ENCODE data around the gene UPK2. TPM values are rescaled to one million over a fixed set of nuclear protein-coding genes. Genes with fewer than 3 reads are reported as not detected.
A peak's percentile ranks its signal among the peaks of the same experiment; 100 is the strongest.
"Not testable (repeated sequence)": the region's sequence is repeated elsewhere in the genome, so short reads cannot be mapped to it uniquely, and the experiment has no call there.

UPK2 gene
- polyA plus RNA-seq, 2 of the 4 experiments (the other 2 are of a cell fraction): 0.37 to 0.92 TPM

GRCh38 chr11:118988280-118988679, 32.2 kb downstream of the UPK2 start:
- 73% methylated on average over 5 of the region's 5 CpGs for WGBS (ENCODE audit: missing lambda C conversion rate)
- DNase-seq (ENCODE audit: low read depth in 1 of 2, low spot score in 1 of 2): no peak
- H3K4me1 ChIP-seq: no peaks in the 10 kb centered on the region
- POLR2A ChIA-PET: no interaction called here
- H3K4me3 ChIP-seq: no peak overlapping the region
- FAIRE-seq: no peak
- TF ChIP-seq ESRRA (IDR thresholded peaks at IDR 0.05; ENCODE audit: borderline replicate concordance, low read length): no peak
- ATAC-seq: no peak
- H3K27ac ChIP-seq: no peak overlapping the region
- no peak overlapping the region for H3K4me2 ChIP-seq
- no peaks in the 10 kb centered on the region for H3K9me3 ChIP-seq
- CTCF ChIA-PET: no interaction called here

GRCh38 chr11:118991486-118992038, 35.5 kb downstream of the UPK2 start:
- H3K4me1 ChIP-seq; H3K27ac ChIP-seq; ATAC-seq; H3K4me3 ChIP-seq; DNase-seq (ENCODE audit: low read depth in 1 of 2, low spot score in 1 of 2); POLR2A ChIA-PET; CTCF ChIA-PET; H3K9me3 ChIP-seq; H3K4me2 ChIP-seq; FAIRE-seq: not testable (repeated sequence)
- 100% methylated on average over 2 of the region's 44 CpGs for WGBS (ENCODE audit: missing lambda C conversion rate)

- H3K4me3 ChIP-seq: peak overlapping the region; percentile 97
- H3K4me2 ChIP-seq: peak overlapping the region; percentile 83
- FAIRE-seq: no peak
- DNase-seq (ENCODE audit: low read depth in 1 of 2, low spot score in 1 of 2): peak; percentile 40 to 65
- H3K4me1 ChIP-seq: peaks cover 28% of the 10 kb centered on the region
- WGBS (ENCODE audit: missing lambda C conversion rate): 43% methylated on average over 20 of the region's 22 CpGs
- ChIA-PET CTCF (interaction anchor here (1.2 to 1.4 kb wide), 2 partner anchors 34 to 59 kb away, joined by 4 to 5 read pairs; no protein-coding TSS in a partner anchor), POLR2A (interaction anchor here (0.6 to 2.3 kb wide), 2 partner anchors 21 to 102 kb away, joined by 3 to 10 read pairs; partner anchors contain the start of genes RPS25 and TRAPPC4)
- peak overlapping the region; percentile 88 to 96 for H3K27ac ChIP-seq
- peak; percentile 52 to 56; a peak in 5 of 6 replicates for ATAC-seq
- no peaks in the 10 kb centered on the region for H3K9me3 ChIP-seq
- TF ChIP-seq EHF (CRISPR knock-in tag; IDR thresholded peaks at IDR 0.05): no peak
- TF ChIP-seq HOXB13 (CRISPR knock-in tag; IDR thresholded peaks at IDR 0.05; ENCODE audit: low read depth): no peak
- TF ChIP-seq PHF8 (IDR thresholded peaks at IDR 0.05; ENCODE audit: borderline replicate concordance, low read depth): no peak
- no peak for TF ChIP-seq SREBF2 (IDR thresholded peaks at IDR 0.05)
- TF ChIP-seq CHD4 (IDR thresholded peaks at IDR 0.05; ENCODE audit: borderline replicate concordance): no peak
- TF ChIP-seq ZC3H11A (IDR thresholded peaks at IDR 0.05): no peak
- TF ChIP-seq HEYL (CRISPR knock-in tag; IDR thresholded peaks at IDR 0.05): no peak
- TF ChIP-seq ELK1 (IDR thresholded peaks at IDR 0.05; ENCODE audit: low read depth, low read length): no peak
- TF ChIP-seq CEBPB (IDR thresholded peaks at IDR 0.05): no peak
- no peak for TF ChIP-seq ZNF302 (CRISPR knock-in tag; IDR thresholded peaks at IDR 0.05)
- no peak for TF ChIP-seq BCL3 (IDR thresholded peaks at IDR 0.05)
- TF ChIP-seq HOXB5 (CRISPR knock-in tag; IDR thresholded peaks at IDR 0.05): no peak
- no peak for TF ChIP-seq CHD2 (IDR thresholded peaks at IDR 0.05; ENCODE audit: low read length, partially characterized antibody)
- no peak for TF ChIP-seq RARB (CRISPR knock-in tag; IDR thresholded peaks at IDR 0.05)
- no peak for TF ChIP-seq ATOH8 (CRISPR knock-in tag; IDR thresholded peaks at IDR 0.05; ENCODE audit: low read depth)
- TF ChIP-seq HOXA7 (CRISPR knock-in tag; IDR thresholded peaks at IDR 0.05): no peak
- no peak for TF ChIP-seq CTCF (IDR thresholded peaks at IDR 0.05)
- TF ChIP-seq GATA3 (IDR thresholded peaks at IDR 0.05; ENCODE audit: borderline replicate concordance): no peak
- TF ChIP-seq JUN (IDR thresholded peaks at IDR 0.05): no peak
Measured at GRCh38 chr11:118996926-118997626, 41.0 kb downstream of the UPK2 start.

Data from A549 (cell line).